Effector CD4-positive, alpha-beta T cell (primary cell): ENCODE data around the gene CAPG.

Experiments used
- DNase-seq: peaks from one replicate; pipeline ENCODE4 v3.0.0-alpha.2; 2020

CAPG gene

DNA sequence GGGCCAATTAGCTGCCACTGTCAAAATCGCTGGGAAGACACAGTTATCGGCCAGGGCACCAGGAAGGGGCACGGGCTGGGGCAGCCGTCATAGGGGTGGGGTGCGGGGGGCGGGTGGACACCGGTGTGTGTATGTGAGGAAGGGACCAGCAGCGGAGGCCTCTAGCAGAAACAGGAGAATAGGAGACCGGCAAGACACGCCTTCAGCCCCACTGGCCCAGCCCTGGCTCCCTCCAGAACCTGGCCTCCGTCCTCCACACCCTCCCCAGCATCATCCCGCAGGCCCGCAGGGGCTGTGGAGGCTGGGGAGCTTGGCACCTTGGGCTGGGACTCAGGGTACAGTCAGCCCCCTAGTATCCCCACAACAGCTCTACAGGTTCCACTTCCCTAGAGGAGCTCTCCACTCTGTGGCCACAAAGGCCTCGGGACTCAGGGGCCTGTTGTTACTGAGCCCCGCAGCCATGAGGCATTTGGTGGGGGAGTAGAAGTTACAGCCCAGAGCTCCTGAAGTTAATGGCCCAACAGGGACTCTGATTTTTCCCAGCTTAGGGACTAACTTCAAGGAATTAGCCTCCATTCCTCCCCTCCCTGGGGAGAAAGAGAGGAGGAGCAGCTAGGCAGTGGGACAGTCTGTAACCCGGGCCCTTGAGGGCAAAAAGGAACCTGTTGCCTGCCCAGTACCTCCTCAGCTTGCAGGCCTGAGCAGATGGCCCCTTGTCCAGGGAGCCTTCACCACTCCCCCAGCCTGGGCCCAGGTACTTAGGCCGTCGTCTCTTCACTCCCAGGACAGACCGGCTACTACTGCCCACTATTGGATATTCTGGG is 28.2 kb upstream of the CAPG start:
- no peak for DNase-seq

- peak; percentile 66 for DNase-seq
These were observed 27.5 kb upstream of the CAPG start for GRCh38 chr2:85437488-85438200.

DNA sequence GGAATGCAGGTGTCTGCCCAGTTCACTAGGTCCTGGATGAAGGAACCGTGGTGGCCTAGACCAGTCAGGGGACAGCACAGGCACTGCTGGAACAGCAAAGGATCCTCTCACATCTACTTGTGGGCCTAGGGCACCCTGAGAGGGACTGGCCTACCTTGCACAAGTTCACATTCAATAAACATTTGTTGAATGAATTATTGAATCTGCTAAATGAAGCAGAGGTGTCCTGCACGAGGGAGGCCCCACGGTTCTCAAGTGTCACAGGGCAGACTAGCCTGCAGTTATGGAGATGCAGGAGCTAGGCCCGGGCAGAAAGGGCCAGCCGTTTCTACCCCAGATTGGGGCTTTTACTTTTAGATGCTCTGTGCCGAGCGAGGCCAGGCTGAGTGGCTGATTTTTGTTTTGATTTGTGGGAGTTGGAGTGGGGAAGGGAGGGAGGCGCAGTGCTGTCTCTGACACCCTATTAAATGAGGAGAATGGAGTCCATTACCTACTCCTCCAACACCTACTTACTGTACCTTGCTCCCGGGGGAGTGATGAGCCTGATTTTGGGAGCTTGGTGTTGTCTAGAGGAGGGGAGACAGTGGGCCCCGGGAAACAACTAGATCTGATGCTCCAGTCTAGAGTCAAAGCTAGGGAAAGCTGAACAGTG is 26.8 kb upstream of the CAPG start:
- no peak for DNase-seq

GRCh38 chr2:85435981-85436835 is 26.0 kb upstream of the CAPG start:
- no peak for DNase-seq

DNA sequence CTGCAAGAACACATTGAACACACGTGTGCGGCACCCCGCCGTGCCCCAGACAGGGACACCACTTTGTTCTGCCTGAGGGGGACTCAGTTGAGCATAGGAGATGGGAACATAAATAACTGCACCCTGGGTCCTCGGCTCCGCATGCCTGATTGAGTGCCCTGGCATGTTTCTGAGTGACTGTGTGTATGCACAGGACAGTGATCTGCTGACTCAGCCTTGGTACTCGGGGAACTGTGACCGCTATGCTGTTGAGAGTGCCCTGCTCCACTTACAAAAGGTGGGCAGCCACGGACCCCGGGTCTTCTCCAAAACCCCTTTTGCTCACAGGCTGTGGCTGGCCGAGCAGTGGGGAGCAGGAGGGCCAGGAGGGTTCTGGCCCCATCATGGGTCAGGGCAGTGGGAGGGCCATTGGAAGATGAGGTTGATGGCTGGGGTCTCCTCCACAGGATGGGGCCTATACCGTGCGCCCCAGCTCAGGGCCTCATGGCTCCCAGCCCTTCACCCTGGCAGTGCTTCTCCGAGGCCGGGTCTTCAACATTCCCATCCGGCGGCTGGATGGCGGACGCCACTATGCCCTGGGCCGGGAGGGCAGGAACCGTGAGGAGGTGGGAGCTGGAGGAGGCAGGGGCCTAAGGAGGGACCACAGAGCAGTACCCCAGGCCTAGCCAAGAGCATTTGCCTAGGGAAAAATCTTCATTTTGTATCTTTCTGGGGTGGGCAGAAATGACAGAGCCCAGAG is 25.2 kb upstream of the CAPG start:
- DNase-seq, result no peak

GRCh38 chr2:85434696-85435095 is 24.5 kb upstream of the CAPG start:
- no peak for DNase-seq

GRCh38 chr2:85433511-85434089 is 23.4 kb upstream of the CAPG start:
- no peak for DNase-seq

DNA sequence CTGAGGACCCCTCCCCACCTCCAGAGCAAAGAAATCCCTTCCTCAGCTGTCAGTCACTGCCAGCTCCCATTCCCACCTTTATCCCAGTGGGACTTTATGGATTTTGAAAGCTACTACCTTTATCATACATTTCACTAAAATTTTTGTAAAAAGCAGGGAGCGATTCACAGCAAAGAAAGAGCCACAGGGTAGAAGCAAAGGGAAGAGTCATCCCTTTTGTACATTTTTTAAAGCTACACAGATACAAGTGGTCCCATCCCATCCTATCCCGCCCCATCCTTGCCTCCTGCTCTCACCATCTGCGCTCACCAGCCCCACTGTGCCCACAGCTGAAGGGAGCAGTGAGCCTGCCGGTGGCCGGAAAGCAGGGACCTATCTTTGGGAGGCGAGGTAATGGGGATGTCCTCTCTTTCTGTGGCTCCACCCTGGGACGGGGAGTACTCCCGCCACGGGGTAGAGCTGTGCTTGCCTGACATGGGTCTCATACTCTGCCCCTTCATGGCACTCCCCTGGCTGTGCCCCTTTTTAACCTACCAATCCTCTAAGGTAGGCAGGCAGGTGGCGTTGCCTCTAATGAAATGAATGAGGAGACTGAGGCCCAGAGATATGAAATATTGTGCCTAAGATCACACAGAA is 21.5 kb upstream of the CAPG start:
- no peak for DNase-seq

- DNase-seq, result no peak
These were observed 20.8 kb upstream of the CAPG start for GRCh38 chr2:85430752-85431569.

GRCh38 chr2:85429924-85430289 is 19.7 kb upstream of the CAPG start:
- no peak for DNase-seq

GRCh38 chr2:85429213-85429923 is 19.2 kb upstream of the CAPG start:
- DNase-seq, result no peak

DNA sequence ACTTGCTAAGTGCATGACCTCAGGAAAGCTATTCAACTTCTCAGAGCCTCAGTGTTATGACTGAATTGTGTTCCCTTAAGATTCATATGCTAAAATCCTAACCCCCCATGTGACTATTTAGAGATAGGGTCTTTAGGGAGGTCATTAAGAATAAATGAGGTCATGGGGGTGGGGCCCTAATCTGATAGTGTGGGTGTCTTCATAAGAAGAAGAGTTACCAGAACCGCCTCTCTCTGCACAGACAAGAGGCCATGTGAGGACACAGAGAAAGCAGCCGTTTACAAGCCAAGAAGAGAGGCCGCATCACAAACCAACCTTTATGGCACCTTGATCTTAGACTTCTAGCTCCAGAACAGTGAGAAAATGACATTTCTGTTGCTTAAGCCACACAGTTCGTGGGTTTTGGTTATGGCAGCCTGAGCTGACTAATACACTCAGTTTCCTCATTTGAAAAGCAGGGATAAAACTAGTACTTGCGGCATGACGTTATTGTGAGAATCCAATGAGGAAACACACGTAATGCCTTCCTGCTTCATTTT is 18.2 kb upstream of the CAPG start:
- no peak for DNase-seq

DNA sequence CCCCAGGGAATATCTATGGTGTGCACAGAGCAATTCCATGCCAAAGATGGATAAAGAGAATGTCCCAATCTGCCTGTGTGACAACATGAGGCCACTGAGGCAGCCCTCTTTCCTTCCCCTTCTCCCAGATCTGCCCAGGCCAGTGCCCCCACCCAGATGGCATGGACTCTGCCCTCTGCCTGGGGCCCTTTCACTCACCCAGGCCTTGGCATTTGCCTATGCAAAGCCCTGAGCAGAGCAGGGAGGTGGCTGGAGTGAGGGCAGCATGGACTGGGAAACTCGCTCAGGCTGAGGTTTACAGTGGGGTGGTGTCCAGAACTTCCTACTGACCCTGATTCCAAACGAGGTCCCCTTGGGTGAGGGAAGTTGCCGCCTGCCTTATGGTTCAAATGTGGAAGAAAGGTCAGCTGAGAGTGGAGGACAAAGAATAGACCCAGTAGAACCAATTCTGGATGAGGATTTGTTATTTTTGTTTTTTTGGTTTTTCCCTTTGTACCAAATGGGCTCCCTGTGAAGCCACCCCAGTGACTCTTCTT is 17.2 kb upstream of the CAPG start:
- no peak for DNase-seq

- DNase-seq, result no peak
These were observed 15.4 kb upstream of the CAPG start for GRCh38 chr2:85425588-85425987.

DNA sequence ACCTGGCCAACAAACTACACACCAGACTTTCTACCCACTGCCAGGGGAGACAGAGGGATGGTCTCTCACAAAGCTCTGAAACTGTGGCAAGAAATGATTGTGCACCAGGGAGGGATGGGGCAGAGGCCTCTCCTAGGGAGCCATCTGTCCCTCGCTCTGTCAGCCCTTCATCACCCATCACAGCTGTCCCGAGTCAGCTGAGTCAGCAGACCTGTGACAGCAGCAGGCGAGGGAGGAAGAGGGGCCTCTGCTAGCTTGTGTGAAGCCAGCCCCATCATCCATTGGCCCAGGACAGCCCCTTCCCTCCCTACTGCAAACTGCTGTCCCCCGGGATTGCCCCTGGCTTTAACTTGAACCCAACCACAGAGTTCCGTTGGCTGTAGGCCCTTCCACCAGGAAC is 13.4 kb upstream of the CAPG start:
- DNase-seq, result no peak

DNA sequence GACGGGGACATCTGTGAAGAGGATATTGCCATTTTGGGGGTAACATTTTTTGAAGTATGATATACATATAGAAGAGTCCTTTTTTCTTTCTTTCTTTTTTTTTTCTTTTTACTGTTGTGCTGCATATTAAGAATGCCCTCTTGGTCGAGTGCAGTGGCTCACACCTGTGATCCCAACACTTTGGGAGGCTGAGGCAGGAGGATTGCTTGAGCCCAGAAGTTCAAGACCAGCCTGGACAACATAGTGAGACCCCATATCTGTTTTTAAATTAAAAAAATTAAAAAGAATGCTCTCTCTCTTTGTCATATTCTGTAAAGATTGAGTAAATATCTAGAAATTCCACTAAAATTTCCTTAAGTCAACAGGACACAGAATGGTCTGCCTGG is 11.9 kb upstream of the CAPG start:
- no peak for DNase-seq

GRCh38 chr2:85421260-85422071 is 11.3 kb upstream of the CAPG start:
- DNase-seq, result no peak

- peak; percentile 86 for DNase-seq
These were observed 10.5 kb upstream of the CAPG start for GRCh38 chr2:85420536-85421259.
